Gastroesophageal sphincter (tissue), 4 donors: ENCODE results near the gene GABRD. TPM values are rescaled to one million over a fixed set of nuclear protein-coding genes. Genes with fewer than 3 reads are reported as not detected.

Experiments
- ATAC-seq: fragments of 150-250 bp; one replicate; pipeline ENCODE4 v1.9.1; 2016; ENCODE audit warnings: mild to moderate bottlenecking, moderate library complexity
- H3K27ac ChIP-seq, 4 donors: fragments of 200-600 bp; sonication (generic) in 3 of 4; 1 replicate in 3 of 4; 2 replicates in 1 of 4; pipeline ENCODE4 v1.5.1; 2016 to 2019
- H3K27me3 ChIP-seq: fragments of 200-600 bp; sonication (generic); one replicate; pipeline ENCODE4 v1.5.1; 2019
- H3K36me3 ChIP-seq, 2 donors: fragments of 200-600 bp; sonication (generic); one replicate each; pipeline ENCODE4 v1.5.1; 2019; ENCODE audit warnings: control low read depth in 1 of 2
- H3K4me1 ChIP-seq, 3 donors: fragments of 200-600 bp; sonication (generic); 1 replicate in 2 of 3; 2 replicates in 1 of 3; pipeline ENCODE4 v1.5.1; 2016 to 2019; ENCODE audit warnings: control low read depth in 2 of 3
- H3K4me3 ChIP-seq, 2 donors: fragments of 200-600 bp; sonication (generic); one replicate each; pipeline ENCODE4 v1.5.1; 2019; ENCODE audit warnings: mild to moderate bottlenecking in 1 of 2, moderate library complexity in 1 of 2
- H3K9me3 ChIP-seq, 3 donors: fragments of 200-600 bp; sonication (generic); one replicate each; pipeline ENCODE4 v1.5.1; 2017 to 2019; ENCODE audit warnings: control low read depth in 2 of 3
- EP300 ChIP-seq: sonication (generic); formaldehyde crosslinking; IDR thresholded peaks from one replicate; pipeline ENCODE4 v1.6.1; 2017; ENCODE audit warnings: antibody characterized with exemption, mild to moderate bottlenecking
- POLR2A ChIP-seq, 2 donors: fragments of 450-650 bp; IDR thresholded peaks; one replicate each; pipeline ENCODE4 v1.6.1; 2017; ENCODE audit warnings: antibody characterized with exemption in 2 of 2, mild to moderate bottlenecking in 2 of 2, moderate library complexity in 1 of 2
- POLR2AphosphoS5 ChIP-seq: sonication (generic); formaldehyde crosslinking; IDR thresholded peaks from one replicate; pipeline ENCODE4 v1.6.1; 2017; ENCODE audit warnings: antibody characterized with exemption
- WGBS, 2 donors: methylation state at CpG; one replicate each; pipeline ENCODE4 v1.1.5; 2018; ENCODE audit warnings: low coverage in 1 of 2; 5-methylcytosine and 5-hydroxymethylcytosine counted together
- total RNA-seq, 4 donors: library from RNA; depleted of rRNA; stranded (reverse); fragments of >200 nt; gene quantifications; one replicate each; pipeline ENCODE4 v1.1.0, GENCODE V29; 2016
- TF ChIP-seq, protein P1 (sequence below), 4 experiments: fragments of 200-600 bp in 2 of 4; fragments of 450-650 bp in 2 of 4; sonication (generic) in 1 of 4; IDR thresholded peaks; one replicate each; pipeline ENCODE4 v1.5.1; 2017 to 2019; ENCODE audit warnings: antibody characterized with exemption in 4 of 4, mild to moderate bottlenecking in 2 of 4, moderate library complexity in 2 of 4

GABRD gene
- total RNA-seq, 4 donors from 2014 or later, result 0.73 TPM; not detected in 3

DNA sequence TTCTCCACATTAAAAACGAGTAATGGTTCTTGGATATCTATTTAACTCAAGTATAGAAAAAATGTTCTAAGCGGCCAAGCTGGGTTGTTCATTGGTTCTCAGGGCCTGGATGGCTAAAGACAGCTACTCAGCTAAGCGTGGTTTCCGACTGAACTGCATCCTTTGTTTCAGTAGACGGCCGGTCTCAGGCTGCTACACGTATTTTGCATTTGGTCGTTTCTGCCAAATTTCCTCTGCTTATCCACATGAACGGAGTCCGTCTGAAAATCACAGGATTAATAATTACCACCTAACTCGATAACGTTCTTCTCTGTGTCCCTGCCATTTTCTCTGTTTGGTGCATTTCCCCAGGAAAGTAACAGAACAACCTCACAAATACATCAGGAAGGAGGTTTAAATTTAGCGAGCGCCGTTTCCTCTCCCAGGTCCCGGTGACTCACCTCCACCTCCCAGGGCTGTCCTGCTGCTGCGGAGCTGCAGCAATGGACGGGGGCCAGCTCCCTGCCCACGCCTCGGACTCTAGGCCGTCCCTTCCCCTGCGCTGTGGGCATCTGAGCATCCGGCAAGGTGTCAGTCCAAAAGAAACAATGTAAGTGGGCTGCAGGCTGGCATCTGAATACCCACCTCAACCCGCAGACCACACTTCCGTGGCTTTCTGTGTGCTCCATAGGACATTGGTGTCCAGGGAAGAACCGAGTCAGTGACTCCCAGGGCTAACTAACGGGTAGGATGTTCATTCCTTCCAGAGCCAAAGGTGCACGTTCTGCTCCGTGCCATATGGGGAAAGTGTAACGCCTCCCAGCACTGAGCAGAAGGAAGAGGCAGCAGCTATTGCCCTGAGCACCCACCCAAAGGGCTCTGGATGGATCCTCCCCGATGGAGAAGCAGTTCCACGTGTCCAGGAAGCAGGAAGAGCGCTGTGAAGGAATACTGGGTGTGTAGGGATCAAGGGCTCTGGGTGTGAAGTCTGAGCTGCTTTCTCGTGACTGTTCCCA is 4.1 kb upstream of the GABRD start:
- peaks cover 94% of the 10 kb centered on the region for H3K27me3 ChIP-seq
- no peak for TF ChIP-seq POLR2AphosphoS5
- TF ChIP-seq, protein P1, sequence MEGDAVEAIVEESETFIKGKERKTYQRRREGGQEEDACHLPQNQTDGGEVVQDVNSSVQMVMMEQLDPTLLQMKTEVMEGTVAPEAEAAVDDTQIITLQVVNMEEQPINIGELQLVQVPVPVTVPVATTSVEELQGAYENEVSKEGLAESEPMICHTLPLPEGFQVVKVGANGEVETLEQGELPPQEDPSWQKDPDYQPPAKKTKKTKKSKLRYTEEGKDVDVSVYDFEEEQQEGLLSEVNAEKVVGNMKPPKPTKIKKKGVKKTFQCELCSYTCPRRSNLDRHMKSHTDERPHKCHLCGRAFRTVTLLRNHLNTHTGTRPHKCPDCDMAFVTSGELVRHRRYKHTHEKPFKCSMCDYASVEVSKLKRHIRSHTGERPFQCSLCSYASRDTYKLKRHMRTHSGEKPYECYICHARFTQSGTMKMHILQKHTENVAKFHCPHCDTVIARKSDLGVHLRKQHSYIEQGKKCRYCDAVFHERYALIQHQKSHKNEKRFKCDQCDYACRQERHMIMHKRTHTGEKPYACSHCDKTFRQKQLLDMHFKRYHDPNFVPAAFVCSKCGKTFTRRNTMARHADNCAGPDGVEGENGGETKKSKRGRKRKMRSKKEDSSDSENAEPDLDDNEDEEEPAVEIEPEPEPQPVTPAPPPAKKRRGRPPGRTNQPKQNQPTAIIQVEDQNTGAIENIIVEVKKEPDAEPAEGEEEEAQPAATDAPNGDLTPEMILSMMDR (IDR thresholded peaks at IDR 0.05), result no peak
- no peak for TF ChIP-seq POLR2A (IDR thresholded peaks at IDR 0.05)
- no peak overlapping the region for H3K4me3 ChIP-seq
- WGBS, 2 donors, result 52 to 57% methylated on average over 15 to 21 of the region's 34 CpGs
- H3K9me3 ChIP-seq, result no peaks in the 10 kb centered on the region
- H3K27ac ChIP-seq, result no peak overlapping the region
- no peaks in the 10 kb centered on the region for H3K36me3 ChIP-seq
- H3K4me1 ChIP-seq, result peaks cover 0 to 16% (median 5%) of the 10 kb centered on the region in 3 donors
- no peak for ATAC-seq

DNA sequence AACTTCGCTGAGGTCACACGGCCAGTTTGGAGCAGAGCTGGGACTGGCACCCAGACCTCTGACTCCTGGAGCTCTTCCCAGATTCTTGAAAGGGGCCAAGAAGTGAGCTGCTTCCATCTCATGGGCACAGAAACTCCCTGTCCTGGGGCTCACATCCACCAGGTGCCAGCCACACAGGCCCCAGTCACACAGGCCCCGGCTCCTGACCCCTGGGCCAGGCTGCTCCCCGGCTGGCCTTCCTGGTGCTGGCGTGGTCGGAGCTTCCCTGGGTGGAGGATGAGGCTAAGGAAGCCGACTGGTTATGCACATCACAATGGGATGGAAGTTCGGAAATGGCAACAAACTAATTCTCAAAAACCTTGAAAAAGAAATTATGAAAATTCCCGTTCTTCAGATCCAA is 3.0 kb upstream of the GABRD start:
- peaks cover 0 to 18% (median 5%) of the 10 kb centered on the region in 3 donors for H3K4me1 ChIP-seq
- H3K36me3 ChIP-seq, result no peaks in the 10 kb centered on the region
- WGBS, 2 donors, result 70 to 73% methylated on average over 2 to 5 of the region's 9 CpGs
- no peaks in the 10 kb centered on the region for H3K9me3 ChIP-seq
- peaks cover 97% of the 10 kb centered on the region for H3K27me3 ChIP-seq
- no peak overlapping the region for H3K27ac ChIP-seq
- no peak for TF ChIP-seq POLR2A (IDR thresholded peaks at IDR 0.05)
- TF ChIP-seq POLR2AphosphoS5, result no peak
- TF ChIP-seq, protein P1 (IDR thresholded peaks at IDR 0.05), result no peak
- no peak for TF ChIP-seq EP300
- no peak overlapping the region for H3K4me3 ChIP-seq
- no peak for ATAC-seq

DNA sequence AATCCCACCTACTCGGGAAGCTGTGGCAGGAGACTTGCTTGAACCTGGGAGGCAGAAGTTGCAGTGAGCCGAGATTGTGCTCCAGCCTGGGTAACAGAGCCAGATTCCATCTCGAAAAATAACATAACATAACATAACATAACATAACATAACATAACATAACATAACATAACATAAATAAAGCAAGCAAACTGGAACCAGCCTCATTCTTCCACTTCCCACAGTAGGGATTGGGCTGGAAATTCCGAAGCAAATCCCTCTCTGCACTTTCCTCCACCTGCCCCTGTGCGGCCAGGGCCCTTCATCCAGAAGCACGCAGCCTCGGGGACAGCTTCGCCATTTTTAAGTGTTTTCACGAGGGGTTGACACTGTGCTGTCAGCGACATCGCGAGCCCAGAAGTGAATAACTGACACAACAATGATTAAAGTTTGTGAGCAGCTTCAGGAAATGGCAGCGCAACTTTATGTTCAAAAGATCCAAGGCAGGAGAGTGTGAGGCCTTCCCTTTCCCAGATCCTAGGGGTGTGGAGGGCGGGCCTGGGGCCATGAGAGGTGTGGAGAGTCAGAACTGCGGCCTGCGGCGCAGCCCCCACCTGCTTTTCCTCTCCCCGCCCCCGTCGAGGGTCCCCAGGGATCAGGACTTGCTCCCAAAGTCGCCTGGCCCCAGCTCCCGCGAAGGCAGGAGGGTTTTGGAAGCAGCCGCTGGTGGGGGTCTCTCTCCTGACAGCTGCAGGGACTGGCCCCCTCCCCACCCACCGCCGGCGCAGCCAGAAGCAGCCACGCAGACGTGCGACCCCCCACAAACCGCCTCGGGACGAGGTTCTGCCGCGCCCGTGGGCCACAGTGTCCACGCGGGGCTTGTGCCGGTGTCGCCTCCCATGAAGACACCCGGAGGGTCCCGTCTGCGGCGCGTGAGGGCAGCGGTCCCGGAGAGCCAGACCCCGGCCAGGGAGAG is 651 bp upstream of the GABRD start:
- Histone ChIP-seq H3K36me3 (no peaks in the 10 kb centered on the region), H3K4me3 (no peak overlapping the region), H3K27me3 (peaks cover 99% of the 10 kb centered on the region), H3K27ac (no peak overlapping the region), H3K9me3 (no peaks in the 10 kb centered on the region), H3K4me1 (peaks cover 0 to 18% (median 5%) of the 10 kb centered on the region in 3 donors)
- no peak for ATAC-seq
- no peak for TF ChIP-seq EP300
- TF ChIP-seq POLR2A (IDR thresholded peaks at IDR 0.05), result no peak
- TF ChIP-seq, protein P1 (IDR thresholded peaks at IDR 0.05), result no peak
- TF ChIP-seq POLR2AphosphoS5, result no peak
- 24 to 47% methylated on average over 2 to 15 of the region's 48 CpGs for WGBS, 2 donors

DNA sequence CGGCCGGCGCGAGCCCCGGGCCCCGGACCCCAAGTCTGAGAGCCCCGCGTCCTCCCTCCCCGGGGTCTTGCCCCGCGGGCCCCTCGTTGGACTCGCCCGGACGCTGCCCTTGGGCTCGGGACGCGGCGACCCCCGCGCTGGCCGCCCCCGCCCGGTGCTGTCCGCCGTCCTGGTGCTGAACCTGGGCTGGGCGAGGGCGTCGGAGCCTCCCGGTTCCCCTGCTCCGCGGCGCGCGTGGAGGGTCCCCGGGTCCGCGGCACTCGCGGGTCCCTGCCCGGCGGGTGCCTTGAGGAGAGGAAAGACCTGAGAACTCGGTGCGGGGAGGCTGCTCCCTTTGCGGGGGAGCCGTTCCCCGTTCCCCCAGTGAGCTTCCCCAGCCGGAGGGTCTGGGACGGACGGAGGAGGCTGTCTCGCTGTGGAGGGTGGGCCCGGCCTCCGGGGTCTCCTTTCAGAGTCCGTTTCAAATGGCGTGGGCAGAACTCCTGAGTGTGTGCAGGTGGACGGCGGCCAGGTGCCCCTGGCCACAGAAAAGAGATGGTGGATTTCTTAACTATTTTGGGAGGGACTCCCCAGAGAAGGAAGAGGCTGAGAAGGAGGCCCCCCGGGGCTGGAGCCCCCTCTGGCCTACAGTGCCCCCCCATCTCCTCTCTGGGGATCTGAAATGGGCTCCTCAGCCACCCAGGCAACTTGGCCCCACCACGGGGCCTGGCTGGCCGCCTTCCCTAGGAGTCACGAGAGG is 595 bp downstream of the GABRD start:
- TF ChIP-seq, protein P1 (IDR thresholded peaks at IDR 0.05), result no peak
- no peak for TF ChIP-seq POLR2AphosphoS5
- no peak for TF ChIP-seq EP300
- no peak for TF ChIP-seq POLR2A (IDR thresholded peaks at IDR 0.05)
- peaks cover 0 to 18% (median 5%) of the 10 kb centered on the region in 3 donors for H3K4me1 ChIP-seq
- whole genome bisulfite sequencing, 2 donors, result no CpG with 5 or more reads among the region's 61 CpGs
- H3K27me3 ChIP-seq, result peaks cover 100% of the 10 kb centered on the region
- peak overlapping the region in 1 of 2 donors; percentile 40 for H3K4me3 ChIP-seq
- H3K36me3 ChIP-seq, result no peaks in the 10 kb centered on the region
- H3K27ac ChIP-seq, result no peak overlapping the region
- no peak for ATAC-seq
- H3K9me3 ChIP-seq, result no peaks in the 10 kb centered on the region
